ENCODE data around the gene ALPK1.

The ALPK1 gene

DNA sequence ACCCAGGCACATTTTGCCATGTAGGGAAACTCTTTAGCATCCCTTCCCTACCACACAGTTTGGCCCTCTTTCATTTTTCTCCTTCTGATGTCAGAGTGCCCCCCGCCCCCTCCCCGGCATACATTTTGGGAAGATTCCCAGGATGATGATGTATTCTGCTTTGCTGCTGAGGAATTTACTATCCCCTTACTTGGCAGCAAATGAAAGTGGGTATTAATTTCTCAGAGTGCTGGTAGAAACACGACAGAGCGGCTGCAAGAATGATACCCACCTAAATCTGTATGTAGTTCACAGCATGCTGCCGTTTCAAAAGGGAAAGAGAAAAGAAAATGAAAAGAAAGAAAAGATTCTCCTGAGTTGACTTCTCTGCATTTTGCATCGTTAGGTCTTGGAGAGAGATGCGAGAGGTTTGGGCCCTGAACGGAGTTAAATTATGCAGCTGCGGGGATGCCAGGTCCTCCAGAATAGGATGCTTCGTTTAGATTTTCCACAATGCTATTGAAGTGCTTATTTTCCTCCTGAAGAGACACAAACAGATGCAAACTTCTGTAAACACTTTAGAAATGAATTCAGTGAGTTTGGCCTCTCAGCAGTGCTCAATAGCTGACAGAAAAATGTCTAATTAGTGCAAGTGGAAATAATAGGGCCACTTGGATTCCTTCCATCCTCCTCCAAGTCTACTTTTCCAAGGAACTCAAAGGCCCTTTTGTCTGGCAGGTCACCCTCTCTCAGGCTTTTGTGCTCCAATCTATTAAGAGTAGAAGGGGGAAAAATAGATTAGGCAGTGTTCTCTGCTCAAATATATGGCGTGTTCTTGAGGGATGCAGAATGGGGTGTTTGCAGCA is 106.2 kb downstream of the ALPK1 start:
- TF ChIP-seq ZFX (IDR thresholded peaks at IDR 0.05; ENCODE audit: borderline replicate concordance): no peak
- TF ChIP-seq, protein P1, sequence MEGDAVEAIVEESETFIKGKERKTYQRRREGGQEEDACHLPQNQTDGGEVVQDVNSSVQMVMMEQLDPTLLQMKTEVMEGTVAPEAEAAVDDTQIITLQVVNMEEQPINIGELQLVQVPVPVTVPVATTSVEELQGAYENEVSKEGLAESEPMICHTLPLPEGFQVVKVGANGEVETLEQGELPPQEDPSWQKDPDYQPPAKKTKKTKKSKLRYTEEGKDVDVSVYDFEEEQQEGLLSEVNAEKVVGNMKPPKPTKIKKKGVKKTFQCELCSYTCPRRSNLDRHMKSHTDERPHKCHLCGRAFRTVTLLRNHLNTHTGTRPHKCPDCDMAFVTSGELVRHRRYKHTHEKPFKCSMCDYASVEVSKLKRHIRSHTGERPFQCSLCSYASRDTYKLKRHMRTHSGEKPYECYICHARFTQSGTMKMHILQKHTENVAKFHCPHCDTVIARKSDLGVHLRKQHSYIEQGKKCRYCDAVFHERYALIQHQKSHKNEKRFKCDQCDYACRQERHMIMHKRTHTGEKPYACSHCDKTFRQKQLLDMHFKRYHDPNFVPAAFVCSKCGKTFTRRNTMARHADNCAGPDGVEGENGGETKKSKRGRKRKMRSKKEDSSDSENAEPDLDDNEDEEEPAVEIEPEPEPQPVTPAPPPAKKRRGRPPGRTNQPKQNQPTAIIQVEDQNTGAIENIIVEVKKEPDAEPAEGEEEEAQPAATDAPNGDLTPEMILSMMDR (IDR thresholded peaks at IDR 0.05): no peak
- H3K27ac ChIP-seq: no peak overlapping the region

DNA sequence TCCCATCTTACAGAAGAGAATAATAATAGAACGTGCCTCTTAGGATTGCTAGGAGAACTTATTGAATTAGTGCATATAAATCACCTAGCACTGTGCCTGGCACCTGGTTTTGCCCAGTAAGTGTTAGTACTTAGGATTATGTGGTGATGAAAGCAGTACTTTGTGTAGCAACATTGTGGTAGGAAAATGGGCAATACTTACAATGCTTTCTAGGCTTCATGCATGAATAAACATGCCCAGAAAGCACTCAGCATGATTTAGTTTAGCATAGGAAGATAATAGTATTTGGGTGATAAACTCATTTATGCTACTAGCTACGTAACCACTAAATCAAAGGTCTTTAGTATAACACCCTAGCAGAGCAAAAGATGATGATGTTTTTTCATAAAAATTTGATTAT is 113.2 kb downstream of the ALPK1 start:
- no peak overlapping the region for H3K27ac ChIP-seq
- TF ChIP-seq, protein P1 (IDR thresholded peaks at IDR 0.05): no peak
- no peak for TF ChIP-seq ZFX (IDR thresholded peaks at IDR 0.05; ENCODE audit: borderline replicate concordance)

DNA sequence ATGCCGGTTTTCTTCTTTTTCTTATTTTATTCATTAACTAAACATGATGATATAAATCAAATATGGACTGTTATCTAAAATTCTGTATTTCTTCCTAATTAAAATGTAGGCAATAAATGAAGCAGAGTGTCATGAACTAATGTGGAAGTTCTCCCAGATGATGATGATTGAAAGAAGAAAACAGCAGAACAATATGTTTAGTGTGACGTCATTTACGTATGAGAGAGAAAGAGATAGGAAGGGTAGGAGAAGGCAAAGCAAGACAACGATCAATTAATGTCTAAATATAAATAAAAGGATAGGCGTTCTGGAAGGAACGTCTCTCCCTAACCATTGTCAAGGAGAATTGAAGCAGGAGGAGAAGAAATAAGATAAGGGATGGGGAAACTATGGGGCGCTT is 113.6 kb downstream of the ALPK1 start:
- TF ChIP-seq ZFX (IDR thresholded peaks at IDR 0.05; ENCODE audit: borderline replicate concordance): no peak
- no peak overlapping the region for H3K27ac ChIP-seq

DNA sequence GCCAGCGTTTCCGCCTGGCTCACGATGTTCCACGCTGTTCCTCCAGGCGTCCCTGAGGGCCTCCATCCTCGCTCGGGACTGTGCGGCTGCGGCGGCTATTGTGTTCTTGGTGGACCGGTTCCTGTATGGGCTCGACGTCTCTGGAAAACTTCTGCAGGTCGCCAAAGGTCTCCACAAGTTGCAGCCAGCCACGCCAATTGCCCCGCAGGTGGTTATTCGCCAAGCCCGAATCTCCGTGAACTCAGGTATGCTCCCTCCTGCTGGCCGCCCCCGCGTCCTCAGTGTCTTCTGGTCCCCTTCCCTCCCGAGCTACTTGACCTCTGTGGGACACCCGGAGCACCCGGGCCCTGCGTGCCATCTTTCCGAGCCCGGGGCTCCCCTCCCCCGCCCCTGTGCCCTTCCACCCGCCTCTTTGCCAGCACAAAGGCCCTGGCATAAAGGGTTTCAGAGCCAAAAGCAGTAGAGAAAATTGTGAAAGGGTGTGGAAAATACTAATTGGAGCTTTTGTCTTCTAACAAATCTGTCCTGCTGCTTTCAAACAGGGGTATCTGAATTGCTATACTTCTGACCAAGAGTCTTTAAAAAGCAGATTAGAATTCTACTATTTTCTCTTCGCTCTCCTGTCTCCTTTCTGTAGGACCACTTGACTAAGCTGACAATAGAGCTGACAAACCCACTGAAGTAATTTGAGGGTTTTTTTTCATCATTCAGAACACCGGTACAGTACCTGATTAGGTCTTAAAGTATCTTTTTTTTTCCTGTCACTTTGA is 114.8 kb downstream of the ALPK1 start:
- no peak overlapping the region for H3K27ac ChIP-seq
- TF ChIP-seq, protein P1 (IDR thresholded peaks at IDR 0.05): no peak
- no peak for TF ChIP-seq ZFX (IDR thresholded peaks at IDR 0.05; ENCODE audit: borderline replicate concordance)

DNA sequence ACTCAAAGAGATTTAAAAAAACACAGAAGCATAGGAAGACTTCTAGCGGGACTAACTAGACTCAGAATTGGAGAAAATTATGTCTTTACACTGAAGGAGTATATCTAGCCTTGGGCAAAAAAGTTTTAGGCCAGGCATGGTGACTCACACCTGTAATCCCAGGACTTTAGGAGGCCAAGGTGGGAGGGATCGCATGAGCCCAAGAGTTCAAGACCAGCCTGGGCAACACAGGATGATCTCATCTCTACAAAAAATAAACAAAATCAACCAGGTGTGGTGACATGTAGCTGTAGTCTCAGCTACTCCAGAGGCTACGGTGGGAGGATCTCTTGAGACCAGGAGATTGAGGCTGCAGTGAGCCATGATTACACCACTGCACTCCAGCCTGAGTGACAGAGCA is 119.3 kb downstream of the ALPK1 start:
- H3K27ac ChIP-seq: no peak overlapping the region
- no peak for TF ChIP-seq ZFX (IDR thresholded peaks at IDR 0.05; ENCODE audit: borderline replicate concordance)
- TF ChIP-seq, protein P1 (IDR thresholded peaks at IDR 0.05): no peak

DNA sequence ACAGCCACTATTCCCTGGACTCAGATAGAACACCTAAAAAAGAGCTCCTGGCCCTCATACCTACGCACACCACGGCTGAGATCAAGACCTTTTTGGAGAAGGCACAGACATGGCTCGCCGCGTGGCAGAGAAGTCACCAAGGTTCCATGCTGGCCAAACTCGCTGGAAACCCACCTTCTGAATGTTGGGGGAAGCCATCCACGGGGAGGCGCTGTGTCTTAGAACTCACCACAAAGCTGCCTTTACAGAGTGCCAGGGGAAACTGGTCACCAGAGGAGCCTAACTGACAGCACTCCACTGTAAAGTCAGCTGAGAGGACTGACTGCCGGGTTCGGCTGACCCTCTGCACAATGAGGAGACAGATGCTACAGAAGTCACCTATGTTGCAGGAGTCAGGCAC is 120.9 kb downstream of the ALPK1 start:
- TF ChIP-seq, protein P1 (IDR thresholded peaks at IDR 0.05): peak; percentile 27
- no peak for TF ChIP-seq ZFX (IDR thresholded peaks at IDR 0.05; ENCODE audit: borderline replicate concordance)
- no peak overlapping the region for H3K27ac ChIP-seq

DNA sequence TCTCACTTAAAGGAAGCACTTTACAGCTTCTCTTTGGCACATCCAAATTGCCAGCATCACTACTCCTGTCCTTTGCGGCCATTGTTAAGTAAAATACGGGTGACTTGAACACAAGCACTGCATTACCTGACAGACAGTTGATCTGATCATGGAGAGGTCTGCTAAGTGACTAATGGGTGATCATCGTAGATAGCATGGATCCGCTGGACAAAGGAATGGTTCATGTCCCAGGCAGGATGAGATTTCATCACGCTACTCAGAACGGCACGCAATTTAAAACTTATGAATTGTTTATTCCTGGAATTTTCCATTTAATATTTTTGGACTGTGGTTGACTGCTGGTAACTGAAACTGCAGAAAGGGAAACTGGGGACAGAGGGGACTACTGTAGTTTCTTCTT is 124.7 kb downstream of the ALPK1 start:
- TF ChIP-seq, protein P1 (IDR thresholded peaks at IDR 0.05): no peak
- TF ChIP-seq ZFX (IDR thresholded peaks at IDR 0.05; ENCODE audit: borderline replicate concordance): no peak
- no peak overlapping the region for H3K27ac ChIP-seq
